GM19099 (cell line): ENCODE results near the gene TBC1D9.

Experiments
- POLR2A ChIP-seq: IDR thresholded peaks from 3 replicates; pipeline ENCODE4 v1.6.1; 2011; ENCODE audit warnings: low read depth; ENCODE audit not compliant: insufficient read length; ENCODE audit errors: extremely low read depth

The TBC1D9 gene

DNA sequence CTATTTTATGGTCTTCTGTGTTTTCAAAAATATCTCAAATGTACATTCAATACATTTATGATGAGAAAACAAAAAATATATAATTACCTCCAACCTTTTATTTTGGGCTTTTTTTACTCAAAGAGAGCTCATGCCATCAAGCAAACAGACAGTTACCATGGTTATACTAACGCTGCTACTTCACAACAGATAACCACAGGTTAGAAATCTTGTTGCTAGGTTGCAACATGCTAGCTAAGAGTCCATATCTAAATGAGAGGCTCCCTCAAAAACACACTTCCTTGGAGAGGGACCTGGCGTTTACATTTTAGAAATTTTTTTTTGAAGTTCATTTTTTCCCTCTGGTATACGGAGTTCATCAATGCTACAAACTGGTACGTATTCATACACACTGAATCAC is 44.3 kb downstream of the TBC1D9 start:
- TF ChIP-seq POLR2A, result no peak

DNA sequence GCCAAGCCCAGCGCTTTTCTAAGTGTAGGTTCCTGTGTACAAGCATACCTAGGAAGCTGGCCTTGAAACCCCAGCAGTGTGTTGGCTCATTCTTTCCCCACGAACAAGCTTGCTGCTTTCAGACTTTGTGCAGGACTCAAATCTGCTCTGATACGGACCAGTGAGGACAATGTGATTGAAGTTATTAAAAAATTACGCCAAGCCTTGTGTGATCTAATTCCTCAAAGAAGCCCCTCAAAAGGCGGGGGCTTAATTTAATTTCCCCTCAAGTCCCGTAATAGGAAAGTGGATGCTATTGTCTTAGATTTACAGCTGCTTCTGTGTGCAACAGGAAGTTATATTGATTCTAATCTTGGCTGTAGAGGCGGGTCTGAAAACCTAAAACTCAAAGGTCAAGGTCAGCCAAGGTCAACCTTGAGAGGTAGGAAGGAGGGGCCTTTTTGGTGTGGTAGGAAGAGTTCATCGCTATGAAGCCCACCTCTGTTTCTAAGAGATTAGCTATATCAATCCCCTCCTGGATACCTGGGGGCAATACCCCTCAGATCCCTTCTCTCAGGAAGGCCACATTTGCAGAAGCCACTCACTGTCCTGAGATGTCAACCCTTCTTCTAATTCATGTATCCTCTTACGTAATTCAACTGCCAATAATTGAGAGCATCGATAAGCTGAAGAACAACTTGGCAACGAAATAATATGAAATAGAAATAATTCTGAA is 45.1 kb downstream of the TBC1D9 start:
- no peak for TF ChIP-seq POLR2A

DNA sequence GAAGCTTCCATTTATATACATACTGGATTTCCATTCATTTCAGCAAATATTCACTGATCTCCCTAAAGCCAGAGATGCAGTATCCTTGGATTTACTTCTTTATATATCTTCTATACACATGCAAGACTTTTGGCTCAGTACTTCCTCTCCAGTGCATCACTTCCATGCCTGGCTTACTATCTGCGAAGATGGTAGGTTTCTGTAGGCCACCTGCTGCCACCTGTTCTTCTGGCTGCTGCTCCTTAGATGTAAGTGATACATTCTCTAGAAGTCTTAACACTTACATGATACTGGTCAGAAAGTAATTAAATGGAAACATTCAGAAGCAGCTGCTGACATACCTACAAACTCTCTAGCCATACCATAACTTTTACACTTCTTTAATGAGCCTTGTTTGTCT is 48.9 kb downstream of the TBC1D9 start:
- TF ChIP-seq POLR2A, result no peak

DNA sequence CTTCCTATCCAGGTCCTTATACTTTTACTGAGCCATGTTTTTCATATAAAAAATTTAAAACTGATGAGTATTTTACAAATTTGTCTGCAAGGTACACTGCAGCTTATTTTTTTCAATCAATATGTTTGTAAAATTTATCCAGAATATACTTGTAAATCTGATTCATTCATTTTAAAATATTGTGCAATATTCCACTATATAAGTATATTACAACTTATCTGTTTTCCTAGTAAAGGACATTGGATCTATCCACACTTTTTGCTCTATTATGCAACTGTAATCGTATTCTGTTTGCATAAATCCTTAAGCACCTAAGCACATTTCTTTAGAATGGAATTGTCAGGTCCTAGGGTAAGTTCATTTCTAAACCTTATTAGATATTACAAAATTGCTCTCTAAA is 49.5 kb downstream of the TBC1D9 start:
- no peak for TF ChIP-seq POLR2A

DNA sequence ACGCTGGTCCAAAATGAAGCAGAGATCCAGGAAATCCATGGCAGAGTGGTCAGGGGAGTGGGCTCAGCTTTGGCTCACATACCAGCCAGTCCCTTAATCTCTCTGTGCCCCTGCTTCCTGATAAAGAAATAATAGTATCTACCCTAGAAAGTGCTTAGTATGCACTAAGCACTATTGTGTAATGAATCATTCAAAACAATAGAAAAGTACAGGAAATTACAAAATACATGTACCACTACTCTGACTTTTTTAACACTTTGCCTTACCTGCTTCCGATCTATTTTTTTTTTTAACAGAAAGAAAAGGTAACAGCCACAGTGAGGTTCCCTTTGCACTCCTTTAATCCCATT is 49.9 kb downstream of the TBC1D9 start:
- no peak for TF ChIP-seq POLR2A

DNA sequence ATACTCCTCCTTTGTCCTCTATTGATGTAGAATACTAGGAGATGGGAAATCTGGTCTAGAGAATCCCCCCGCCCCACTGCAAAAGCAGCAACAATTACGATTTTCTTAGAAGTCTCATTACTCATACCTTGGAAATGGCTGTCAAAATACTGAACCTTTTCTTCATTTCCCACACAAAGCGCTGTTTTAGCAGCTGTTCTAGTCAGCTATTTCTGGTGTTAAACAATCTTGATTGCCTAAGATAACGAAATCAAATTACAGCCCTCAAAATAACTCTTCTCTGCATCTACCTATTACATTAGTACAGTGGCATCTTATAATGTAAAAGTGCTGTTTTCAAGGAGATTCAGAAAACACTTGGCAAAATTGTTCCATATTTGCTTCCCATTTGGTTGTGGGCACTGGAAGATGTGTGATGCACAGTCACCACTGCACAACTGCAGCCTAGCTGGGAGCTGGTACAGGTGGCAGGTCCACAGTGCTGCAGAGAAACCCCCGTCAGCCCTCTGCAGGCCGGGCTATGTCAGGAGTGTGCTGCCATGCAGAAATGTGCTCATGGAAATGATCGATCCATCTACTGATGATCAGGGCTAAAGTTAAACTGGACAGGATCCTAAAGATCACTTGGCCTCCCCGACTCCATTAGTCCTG is 50.4 kb downstream of the TBC1D9 start:
- TF ChIP-seq POLR2A, result no peak

DNA sequence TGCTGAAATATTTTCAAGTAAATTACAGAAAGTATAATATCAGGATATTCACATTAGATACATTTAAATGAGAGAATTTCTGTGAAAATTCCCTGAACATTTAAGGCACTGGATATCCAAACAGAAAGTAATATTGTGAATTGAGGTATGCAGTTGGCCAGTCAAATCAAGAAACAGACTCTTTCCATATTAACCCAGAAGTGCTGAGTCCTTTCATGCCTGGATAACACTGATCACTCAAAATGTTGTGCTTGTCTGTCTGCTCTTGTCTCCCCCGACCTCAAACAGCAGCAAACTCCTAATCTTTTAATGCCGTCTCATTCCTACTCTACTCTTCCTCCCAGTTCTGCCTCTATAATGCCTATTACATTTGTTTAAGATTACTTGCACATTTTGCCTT is 51.2 kb downstream of the TBC1D9 start:
- no peak for TF ChIP-seq POLR2A

DNA sequence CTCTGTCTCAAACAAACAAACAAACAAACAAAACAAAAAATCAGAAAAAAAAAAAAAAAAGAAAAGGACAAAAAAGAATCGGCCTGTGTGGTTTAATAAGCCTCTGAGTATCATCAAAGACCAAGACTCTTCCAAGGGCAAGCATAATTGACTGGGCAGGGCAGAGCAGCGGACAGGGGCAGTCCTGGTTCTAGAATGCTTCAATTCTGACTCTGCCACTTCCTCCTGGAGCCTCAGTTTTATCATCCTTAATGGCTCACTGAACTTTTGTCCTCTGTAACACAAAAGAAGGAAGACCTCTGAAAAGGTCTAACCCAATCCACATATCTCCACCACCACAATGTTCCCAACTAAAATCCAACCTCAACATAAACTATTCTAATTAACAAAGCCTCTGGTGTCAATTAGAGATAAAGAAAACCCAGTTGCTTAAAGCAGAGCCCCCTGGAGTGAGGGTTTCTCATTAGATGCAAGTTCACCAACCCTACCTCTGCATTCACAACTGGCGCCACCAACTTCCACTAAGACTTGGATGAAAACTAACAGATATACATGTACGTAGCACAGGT is 51.7 kb downstream of the TBC1D9 start:
- TF ChIP-seq POLR2A, result no peak

DNA sequence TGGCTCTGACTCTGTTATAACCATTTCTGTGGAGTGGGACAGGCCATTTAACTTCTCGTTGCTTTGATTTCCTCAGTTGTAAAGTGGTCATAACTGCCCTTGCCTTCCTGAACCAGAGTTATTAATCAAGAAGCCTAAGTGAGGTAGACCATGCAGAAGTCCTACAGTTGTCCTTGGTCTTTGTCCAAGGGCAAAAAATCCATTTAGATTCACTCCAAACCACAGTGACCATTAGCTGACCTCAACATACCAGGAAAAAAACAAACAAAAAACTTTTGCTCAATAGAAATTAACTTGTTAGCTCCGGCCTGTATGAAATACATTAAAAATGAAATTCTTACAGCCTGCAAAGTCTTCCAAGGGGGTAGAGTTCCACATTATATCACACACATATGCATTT is 52.7 kb downstream of the TBC1D9 start:
- TF ChIP-seq POLR2A, result no peak

DNA sequence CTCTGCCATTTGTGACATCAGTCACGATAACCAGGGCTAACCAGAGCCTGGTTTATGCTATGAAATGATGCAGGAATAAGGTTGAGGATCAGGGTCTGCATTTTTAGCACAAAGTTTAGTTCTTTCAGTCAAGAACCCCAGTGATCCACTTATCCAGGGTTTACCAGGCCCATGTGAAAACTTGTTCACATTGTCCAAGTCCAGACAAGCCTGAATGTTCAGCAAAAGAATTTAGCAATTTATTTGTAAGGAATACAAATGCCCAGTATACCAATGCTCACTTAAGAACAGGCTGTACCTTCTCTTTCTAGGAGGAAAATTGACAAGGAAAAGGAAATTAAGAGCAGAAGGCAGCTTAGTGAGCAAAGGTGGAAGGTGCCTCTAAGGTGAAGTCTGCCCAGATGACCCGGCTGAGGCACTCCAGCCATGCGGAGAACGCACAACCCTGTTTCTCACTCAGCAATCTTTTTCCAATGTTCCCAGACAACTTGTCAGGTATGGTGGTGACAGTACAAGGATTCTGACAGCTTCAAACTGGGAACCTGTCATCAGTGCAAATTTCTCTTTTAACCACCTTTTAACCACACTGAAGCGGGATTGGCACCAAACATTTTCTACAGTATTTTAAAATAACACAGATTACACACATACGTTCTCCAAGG is 54.0 kb downstream of the TBC1D9 start:
- no peak for TF ChIP-seq POLR2A

DNA sequence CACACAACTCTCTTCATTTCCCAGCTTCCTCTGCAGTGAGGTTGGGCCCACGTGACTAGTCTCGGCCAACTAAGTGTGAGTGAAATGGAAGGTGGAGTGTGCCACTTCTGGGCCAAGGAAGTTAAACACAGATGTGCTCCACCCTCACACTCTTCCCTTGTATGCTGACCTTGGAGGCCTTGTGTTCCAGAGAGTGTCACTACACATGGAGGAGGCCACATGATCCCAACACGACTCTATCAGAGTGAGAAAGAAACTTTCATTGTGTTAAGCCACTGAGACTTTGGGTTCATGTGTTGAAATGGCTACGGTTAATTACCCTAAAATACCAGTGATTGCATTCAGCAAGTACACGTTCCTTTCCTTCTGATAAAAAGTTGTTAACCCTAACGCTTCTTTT is 55.1 kb downstream of the TBC1D9 start:
- no peak for TF ChIP-seq POLR2A

DNA sequence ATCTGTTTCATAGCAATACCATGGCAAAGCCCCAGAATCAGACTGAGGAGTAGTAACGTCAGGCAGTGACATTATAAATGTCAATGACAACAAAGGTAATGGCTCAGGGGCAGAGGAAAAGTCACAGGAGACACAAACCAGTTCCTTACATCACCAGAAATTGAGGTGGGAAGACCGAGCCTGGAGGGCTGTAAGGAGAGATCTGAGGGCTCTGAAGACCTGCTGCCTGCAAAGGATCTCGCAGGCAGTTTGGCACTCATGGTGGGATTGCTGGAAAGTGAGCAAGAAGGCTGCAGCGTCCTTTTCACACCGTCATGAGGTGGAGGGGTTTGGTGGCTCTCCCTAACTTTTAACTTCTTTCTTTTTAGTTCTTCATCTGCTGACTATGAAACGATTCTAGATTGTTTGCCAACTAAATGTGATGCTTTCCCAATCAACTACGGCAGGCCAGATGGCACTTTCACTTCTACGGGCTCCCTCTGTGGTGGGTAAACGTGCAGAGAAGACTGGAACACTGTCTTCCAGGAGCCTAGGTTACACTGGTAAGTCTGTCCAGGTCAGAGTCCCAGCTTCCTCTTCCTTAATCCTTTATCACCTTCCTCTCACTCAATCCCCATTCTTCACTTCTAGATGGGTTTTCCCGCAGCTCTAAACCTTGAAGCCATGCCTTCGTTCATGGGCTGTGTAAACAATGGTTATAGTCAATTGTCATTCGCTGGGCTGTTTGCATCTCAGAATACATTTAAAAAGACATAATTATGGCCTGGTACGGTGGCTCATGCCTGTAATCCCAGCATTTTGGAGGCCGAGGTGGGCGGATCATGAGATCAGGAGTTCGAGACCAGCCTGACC is 58.2 kb downstream of the TBC1D9 start:
- TF ChIP-seq POLR2A, result no peak

DNA sequence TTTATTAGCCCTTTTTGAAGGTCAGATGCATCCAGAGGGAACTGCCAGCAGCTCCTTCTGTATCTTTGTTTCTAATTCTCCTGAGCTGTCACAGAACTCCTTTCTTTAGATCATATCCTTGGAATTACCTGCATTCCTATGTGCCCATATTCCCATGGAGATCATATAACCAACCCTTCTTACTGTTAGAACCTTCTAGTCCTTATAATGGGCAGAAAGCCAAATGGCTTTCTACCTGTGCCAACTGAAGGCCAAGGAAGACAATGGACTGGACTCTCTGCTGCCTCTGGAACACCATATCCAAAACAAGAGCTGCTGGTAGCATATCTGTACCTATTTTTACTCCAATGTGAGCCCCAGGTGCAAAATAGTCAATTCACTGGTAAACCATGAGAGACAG is 60.7 kb downstream of the TBC1D9 start:
- no peak for TF ChIP-seq POLR2A

DNA sequence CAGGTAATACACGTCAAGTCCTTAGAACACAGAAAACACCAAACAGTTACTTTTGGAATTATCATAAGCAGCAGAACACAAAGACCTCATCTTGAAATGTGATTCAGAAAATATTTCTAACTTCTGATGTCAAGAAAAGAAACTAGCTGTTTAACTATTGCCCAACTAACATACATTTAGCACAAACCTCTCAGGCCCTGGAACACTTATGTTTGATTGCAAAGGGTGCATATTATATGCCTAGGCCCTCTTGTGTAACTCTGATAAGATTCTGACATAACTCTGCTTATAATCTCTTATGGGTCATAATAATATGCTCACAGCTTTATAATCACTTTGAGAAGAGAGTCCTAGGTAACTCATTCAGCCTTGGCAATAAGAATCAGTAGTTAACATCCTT is 62.6 kb downstream of the TBC1D9 start:
- TF ChIP-seq POLR2A, result no peak

DNA sequence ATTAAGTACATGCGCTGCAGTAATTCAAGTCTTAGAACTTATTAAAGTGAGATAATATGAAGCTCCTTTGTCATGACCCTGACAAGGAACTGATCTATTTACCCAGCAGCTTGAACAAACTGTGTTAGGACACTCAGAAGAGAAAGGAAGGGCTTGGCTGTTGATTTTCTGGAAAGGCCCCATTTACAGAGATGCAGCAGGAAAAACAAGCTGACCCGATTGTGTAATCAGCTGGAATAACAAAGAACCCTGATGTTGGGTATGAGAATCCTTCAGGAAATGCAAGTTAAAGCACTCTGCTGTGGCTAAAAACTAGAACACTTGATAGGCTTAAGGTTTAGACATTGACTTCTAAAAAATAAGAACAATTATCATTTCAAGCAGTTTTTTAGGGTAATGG is 64.8 kb downstream of the TBC1D9 start:
- TF ChIP-seq POLR2A, result no peak

DNA sequence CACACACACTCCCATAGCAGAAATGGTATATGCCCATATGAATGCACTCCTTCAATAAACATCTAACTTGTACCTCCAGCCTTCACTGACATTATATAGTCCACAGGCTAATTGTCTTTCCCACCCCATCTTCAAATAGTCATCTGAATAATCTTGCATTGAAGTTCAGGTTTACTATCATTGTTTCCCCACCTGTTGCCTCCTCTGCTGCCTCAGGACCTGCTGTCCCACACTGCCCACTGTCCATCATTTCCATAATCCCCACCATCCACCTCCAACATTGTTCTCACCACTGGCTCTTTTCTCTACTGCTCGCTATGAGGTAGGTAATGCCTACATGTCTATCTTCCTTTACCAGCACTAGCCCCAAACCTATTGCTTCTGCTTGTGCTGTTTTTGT is 66.1 kb downstream of the TBC1D9 start:
- TF ChIP-seq POLR2A, result no peak

DNA sequence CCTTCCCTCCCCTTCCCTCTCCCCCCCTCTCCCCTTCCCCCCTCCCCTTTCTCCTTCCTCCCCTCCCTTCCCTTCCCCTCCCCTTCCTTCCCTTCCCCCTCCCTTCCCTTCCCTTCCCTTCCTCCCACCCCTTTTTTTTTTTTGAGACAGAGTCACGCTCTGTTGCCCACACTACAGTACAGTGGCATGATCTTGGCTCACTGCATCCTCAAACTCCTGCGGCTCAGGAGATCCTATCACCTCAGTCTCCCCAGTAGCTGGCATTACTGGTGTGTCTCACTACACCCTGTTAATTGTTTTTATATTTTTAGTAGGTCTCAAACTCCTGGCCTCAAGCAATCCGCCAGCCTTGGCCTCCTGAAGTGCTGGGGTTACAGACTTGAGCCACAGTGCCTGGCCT is 66.6 kb downstream of the TBC1D9 start:
- no peak for TF ChIP-seq POLR2A
